Esophagus squamous epithelium (tissue), 4 donors: ENCODE results near the gene DAG1.

Experiments
- CTCF ChIP-seq, 6 experiments: fragments of 450-650 bp in 4 of 6; fragments of 200-600 bp in 2 of 6; sonication (generic) in 2 of 6; IDR thresholded peaks; one replicate each; pipeline ENCODE4 v1.5.1; 2016 to 2019; ENCODE audit warnings: antibody characterized with exemption in 6 of 6, mild to moderate bottlenecking in 4 of 6, moderate library complexity in 4 of 6
- POLR2A ChIP-seq, 4 donors: fragments of 450-650 bp; IDR thresholded peaks; one replicate each; pipeline ENCODE4 v1.6.1; 2017; ENCODE audit warnings: antibody characterized with exemption in 4 of 4, mild to moderate bottlenecking in 4 of 4, moderate library complexity in 3 of 4

GRCh38 chr3:49534581-49535441 is 64.7 kb downstream of the DAG1 start:
- TF ChIP-seq CTCF (IDR thresholded peaks at IDR 0.05): no peak
- TF ChIP-seq POLR2A (IDR thresholded peaks at IDR 0.05): no peak
